SU-DHL-6 (cell line): ENCODE results near the gene SMKR1.

Source experiments
- EZH2phosphoT487 ChIP-seq: fragments of 200-600 bp; sonication (generic), shearing (Covaris generic); conservative IDR thresholded peaks from 2 replicates; pipeline ENCODE4 v1.6.1; 2018; ENCODE audit warnings: mild to moderate bottlenecking, antibody characterized with exemption, low read length, moderate library complexity, mixed read lengths
- TF ChIP-seq, protein P1 (sequence below): fragments of 200-600 bp; sonication (generic); IDR thresholded peaks from one replicate; pipeline ENCODE4 v1.5.1; 2017; ENCODE audit warnings: antibody characterized with exemption, mild to moderate bottlenecking, low read length, moderate library complexity; ENCODE audit not compliant: insufficient read depth, poor library complexity, severe bottlenecking

DNA sequence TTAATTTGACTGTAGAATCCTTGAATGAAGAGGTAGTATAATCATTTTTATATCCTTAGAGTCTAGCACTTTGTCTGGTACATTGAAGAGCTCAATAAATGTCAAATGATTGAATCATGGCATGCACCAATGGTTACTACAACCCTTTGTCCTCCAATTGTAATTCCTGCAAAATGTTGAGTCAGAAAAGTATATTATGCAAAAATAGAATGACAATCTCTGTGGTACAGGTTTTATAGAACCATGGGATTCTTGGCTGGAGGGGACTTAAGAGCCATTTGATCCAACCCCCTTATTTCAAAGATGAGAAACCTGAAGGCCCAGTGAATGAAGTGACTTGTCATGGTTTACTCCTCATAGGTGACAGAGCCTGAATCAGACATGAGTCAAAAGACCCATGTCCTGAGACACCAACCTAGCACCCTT lies 30.9 kb upstream of the SMKR1 start:
- TF ChIP-seq, protein P1, sequence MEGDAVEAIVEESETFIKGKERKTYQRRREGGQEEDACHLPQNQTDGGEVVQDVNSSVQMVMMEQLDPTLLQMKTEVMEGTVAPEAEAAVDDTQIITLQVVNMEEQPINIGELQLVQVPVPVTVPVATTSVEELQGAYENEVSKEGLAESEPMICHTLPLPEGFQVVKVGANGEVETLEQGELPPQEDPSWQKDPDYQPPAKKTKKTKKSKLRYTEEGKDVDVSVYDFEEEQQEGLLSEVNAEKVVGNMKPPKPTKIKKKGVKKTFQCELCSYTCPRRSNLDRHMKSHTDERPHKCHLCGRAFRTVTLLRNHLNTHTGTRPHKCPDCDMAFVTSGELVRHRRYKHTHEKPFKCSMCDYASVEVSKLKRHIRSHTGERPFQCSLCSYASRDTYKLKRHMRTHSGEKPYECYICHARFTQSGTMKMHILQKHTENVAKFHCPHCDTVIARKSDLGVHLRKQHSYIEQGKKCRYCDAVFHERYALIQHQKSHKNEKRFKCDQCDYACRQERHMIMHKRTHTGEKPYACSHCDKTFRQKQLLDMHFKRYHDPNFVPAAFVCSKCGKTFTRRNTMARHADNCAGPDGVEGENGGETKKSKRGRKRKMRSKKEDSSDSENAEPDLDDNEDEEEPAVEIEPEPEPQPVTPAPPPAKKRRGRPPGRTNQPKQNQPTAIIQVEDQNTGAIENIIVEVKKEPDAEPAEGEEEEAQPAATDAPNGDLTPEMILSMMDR = no peak
- no peak for TF ChIP-seq EZH2phosphoT487
